HG02588 (cell line): ENCODE results near the gene RAB8B.

Source experiments
- ATAC-seq: cut with Tn5 transposase; IDR thresholded peaks from one replicate; pipeline ENCODE4 v1.9.1; 2021; ENCODE audit warnings: mild to moderate bottlenecking, moderate library complexity; ENCODE audit not compliant: unreplicated experiment

Gene RAB8B

DNA sequence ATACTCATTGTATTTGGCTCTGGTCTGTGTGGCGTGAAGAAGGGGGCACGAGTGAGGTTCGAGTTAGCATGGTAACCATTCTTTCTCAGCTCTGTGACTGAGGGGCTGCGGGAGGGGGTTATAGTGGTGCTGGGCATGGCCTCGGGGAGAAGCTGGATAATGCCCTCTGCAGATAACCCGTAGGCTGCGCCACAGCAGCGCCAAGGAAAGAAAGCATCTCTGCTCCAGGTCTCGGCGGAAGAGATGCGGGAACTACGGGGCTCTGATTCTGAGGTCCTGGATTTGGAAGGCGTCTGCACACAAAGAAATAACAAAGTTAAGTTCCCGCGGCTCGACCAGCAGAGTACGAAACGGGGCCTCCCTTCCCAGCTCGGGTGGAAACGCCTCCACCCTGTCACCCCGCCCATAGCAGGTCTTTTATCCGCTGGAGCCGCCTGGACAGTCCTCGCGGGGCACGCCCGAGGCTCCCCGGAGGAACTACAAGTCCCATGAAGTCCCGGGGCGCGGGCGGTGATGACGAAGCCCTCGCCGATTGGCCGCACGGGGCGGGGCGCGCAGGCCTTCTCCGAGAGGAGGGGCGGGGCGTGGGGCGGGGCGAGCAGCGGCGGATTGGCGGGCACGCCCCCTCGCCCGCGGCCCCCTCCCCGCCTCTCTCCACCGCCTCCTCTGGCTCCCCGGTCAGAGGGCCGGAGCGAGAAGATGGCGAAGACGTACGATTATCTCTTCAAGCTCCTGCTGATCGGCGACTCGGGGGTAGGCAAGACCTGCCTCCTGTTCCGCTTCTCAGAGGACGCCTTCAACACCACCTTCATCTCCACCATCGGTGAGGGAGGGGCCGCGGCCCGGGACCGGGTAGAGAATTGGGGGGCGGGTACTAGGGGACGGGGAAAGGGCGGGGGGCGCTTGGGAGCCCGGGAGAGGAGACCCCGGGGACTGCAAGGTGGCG lies at the start of gene RAB8B:
TSS of gene RAB8B (plus strand) at position 681 of the 946 bp plus-strand sequence. CDS start at position 700, 19 bp downstream.
- ATAC-seq, result peak; percentile 83

DNA sequence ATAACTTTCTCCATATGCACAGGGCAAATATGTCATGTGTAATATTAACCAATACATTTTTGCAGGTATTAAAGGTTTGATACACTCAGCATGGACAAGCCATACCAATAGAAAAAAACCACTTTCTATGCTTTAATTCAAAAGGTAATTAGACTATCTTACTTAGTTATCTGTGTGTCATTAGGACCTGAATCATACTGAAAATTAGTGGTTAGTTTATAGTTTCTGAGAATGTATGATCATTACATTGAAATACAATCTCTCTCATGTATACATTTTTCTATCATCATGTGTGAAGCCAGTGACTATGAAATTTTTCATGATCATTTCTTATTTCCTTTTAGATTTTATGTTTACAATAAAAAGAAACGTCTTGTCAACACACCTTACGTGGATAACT lies 48.5 kb upstream of the RAB8B start:
- ATAC-seq, result no peak

DNA sequence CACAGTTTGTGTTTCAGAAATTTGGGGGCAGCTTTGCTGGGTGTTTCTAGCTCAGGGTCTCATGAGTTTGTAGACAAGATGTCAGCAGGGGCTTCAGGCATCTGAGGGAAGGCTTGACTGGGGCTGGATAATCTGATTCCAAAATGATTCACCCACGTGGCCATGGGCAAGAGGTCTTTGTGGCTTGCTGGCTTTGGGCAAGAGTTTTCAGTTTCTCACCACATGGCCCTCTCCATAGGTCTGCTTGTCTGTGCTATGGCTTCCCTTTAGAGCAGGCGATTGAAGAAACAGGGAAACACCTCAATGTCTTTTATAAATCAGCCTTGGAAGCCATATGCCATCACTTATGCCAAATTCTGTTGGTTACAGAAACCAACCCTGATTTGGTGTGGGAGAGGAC lies 44.0 kb upstream of the RAB8B start:
- no peak for ATAC-seq

DNA sequence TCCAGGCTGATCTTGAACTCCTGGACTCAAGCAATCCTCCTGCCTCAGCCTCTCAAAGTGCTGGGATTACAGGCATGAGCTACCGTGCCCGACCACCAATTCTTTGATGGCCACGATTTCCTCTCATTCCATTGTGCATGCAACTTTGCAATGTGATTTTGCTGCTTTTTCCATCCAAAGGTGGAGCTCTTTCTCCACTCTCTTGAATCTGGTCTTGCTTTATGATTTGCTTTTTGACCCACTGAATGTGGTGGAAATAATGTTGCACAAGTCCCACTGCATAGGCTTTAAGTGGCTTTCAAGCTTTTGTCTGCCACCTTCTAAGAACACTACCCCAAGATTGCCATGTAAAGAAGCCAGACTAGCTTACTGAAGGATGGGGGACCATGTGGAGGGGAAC lies 42.7 kb upstream of the RAB8B start:
- ATAC-seq, result no peak

DNA sequence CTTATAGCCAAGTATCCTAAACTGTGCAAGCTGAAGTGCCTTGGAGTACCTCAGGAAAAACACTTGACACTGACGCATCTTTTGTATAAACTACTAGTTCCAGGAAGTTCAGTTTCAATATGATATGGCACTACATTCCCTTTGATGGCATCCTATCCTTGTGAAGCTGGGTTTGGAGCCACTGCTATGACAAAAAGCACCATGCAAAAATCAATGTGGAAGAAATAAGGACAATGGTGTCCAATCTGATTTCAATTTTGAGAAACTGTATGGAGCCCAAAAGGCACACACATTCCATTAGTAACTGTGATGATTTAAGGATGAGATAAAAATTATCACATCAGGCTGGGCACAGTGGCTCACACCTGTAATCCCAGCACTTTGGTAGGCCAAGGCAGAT lies 37.7 kb upstream of the RAB8B start:
- no peak for ATAC-seq

DNA sequence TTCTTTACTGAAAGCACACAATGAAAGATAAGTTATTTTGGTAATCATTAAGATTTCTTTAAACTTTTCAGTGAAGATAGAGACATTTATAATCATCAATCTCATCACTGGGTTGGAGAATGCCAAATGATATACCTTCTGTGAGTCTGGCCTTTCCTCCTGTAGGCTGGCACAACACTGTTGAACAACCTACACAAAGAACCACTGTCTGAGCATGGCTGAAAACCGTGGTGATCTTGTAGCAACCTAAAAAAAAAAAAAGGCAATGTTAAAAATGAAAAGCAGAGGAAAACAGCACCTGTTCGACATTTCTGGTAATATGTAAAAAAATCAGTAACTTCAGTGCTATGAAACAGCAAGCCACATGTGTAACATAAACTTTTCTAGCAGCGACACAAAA lies 33.9 kb upstream of the RAB8B start:
- no peak for ATAC-seq

DNA sequence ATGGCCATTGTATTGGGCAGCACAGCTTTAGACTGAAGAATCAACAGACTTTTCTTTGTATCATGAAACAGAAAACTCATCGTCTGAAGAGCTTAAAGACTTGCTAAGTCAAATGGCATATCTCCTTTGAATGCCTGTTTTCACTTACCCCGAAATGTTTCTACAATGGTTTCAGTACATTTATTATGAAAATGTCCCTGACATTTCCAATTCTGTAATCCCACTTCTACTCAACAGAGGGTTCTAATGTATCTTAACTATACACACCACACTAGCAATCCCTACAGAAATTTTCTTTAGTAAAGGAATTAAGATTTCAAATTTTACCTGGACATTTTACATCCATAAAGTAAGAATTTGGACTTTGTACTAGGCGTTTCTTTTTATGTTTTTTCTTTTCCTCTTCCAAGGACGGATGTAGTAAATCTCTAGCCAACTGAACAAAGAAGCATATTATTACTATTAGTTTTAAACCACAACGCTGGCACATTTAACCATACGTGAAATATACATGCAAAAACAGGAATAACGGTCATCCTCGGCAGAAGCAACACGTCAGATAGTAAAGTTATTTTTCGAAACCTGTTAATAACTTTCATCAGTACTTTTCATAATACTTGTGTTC lies 33.2 kb upstream of the RAB8B start:
- no peak for ATAC-seq

DNA sequence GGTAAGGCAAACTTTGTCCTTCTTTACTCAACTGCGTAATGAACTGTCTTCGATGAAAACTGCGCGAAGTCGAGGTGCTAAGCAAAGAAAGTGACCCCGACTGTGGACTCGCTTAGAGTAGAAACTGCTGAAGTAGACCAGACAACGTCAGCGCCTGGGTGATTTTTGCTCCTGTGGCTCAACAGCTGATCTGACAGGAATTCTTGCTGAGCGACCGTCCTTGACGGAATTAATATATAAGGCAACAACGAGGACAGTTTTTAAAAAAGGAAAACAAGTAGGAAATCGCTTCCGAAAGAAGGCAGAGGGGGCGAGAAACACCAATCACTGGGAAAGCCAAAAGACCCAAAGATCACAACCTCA lies 32.7 kb upstream of the RAB8B start:
- ATAC-seq, result peak; percentile 24

DNA sequence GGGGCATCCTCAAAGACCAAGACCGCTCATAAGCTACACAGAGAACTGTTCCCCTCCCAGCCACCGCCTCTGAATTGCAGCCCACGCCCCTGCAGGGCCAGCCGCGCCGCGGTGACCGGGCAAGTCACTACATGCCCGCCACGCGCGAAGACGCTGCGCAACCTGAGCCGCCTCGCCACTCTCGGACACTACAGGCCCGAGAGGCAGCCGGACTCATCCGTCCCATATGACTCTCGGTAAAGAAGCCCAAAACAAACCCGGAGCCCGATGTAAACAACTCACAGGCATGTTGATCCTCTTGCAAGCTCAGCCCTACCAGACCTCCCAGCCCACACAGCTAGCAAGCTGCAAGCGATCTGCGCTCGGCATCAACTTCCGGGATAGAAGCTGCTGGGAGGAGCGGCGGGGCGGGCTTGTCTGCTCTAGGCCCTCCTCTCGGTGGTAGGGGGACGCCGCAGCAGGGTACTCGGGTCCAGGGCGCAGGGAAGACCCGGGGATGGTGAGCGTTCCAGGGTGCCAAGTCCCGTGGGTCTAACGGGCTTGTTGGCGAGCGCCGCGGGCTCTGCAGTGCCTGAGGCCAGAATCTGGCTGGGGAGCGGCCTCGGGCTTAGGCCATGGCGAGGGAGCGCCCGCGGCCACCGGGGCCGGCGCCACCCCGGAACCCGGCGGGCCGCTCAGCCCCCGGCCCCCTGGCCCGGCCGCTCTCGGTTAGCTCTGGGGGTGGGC lies 32.1 kb upstream of the RAB8B start, which contains the start of gene RPS27L:
TSS of gene RPS27L (minus strand) at position 360 of the 726 bp plus-strand sequence. CDS start at position 288, 72 bp downstream.
- peak; percentile 88 for ATAC-seq

DNA sequence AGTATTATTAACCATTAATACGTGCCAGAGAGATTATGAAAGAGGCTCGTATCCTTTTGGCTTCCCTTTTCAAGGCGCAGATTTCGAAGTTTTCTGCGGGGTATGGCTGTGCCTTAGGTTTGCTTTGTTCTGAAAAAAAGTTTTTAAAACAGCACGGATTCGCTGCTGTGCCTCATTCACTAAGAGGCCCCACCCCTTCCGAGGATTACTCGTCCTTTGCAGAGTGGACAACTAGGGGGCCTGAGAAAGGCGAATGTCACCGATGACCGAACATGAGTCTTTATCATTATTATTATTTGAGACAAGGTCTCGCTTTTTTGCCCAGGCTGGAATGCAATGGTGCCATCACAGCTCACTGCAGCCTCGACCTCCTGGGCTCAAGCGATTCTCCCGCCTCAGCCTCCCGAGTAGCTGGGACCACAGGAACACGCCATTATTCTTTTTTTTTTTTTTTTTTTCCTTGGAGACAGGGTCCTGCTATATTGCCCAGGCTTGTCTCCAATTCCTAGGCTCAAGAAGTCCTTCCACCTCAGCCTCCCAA lies 31.4 kb upstream of the RAB8B start:
- no peak for ATAC-seq

DNA sequence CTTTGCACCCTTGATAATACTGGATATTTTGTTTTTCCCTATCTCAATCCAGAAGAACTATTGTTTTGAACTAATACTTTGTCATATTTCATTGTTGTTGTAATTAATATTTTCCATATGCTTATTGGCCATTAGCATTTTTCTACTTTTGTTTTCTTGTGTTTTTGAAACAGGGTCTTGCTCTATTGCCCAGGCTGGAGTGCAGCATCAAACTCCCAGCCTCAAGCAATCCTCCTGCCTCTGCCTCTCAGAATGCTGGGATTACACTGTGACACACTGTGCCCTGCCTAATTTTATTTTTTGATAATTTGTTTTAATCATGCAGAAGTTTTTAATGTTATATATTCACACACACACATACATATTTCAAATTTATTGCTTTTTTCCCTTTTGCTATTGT lies 28.8 kb upstream of the RAB8B start:
- no peak for ATAC-seq

DNA sequence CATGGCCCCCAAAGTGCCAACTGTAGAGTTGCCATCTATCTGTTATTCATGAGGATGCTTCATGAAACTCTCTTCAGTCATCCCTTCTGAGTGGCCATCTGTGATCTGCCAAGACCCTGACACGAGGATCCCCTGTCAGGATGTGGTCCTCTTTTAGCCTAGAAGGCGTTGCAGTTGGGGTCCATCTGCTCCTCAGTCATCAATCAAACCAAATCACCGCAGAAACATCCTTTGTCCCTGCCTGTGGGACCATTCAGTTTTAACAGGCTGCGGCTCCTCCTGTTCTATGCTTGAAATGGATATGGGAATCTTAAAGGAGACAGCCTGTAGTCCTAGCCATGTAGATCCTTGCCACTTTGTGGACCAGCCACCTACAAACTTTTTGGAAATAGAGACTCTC lies 26.2 kb upstream of the RAB8B start:
- no peak for ATAC-seq

DNA sequence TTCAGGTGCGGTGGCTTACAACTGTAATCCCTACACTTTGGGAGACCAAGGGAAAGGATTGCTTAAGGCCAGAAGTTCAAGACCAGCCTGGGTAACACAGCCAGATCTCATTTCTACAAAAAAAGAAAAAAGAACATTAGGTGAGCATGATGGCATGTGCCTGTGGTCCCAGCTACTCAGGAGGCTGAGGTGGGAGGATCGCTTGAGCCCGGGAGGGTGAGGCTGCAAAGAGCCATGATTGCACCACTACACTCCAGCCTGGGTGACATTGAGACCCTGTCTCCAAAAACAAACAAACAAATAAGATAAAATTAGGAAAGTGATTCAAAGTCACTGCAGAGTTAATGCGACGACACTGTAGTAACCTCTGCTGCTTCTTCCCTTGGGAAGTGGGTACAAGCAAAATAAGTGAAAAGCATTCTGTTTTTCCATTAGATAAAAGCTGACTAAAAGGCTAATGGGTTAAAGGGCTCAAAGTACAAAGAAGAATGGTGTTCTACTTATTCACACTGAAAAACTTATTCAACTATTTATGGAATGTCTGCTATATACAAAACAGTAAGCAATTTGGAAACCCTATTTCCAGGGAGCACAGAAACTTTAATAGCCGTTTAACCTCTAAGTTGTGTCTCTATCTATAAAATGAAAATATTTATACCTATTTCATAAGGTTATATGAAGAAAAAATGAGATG lies 24.1 kb upstream of the RAB8B start:
- ATAC-seq, result no peak

DNA sequence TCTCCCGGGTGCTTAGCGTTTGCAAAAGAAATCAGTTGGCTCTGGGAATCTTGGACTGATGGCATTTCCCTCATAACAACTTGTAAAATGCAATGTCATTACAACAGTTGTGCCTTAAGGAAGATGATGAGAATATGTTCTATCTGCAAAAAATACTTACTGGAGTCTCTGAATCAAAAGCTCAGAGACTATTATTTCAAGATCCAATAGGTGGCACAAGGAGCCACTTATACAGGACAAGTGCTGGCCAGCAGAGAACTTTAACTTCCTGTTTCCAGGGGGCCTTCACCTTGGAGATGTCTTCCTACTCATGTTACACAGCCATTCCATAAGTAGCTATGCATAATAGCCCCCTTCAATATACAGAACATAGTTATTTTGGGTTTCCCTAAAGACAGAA lies 23.2 kb upstream of the RAB8B start:
- no peak for ATAC-seq

DNA sequence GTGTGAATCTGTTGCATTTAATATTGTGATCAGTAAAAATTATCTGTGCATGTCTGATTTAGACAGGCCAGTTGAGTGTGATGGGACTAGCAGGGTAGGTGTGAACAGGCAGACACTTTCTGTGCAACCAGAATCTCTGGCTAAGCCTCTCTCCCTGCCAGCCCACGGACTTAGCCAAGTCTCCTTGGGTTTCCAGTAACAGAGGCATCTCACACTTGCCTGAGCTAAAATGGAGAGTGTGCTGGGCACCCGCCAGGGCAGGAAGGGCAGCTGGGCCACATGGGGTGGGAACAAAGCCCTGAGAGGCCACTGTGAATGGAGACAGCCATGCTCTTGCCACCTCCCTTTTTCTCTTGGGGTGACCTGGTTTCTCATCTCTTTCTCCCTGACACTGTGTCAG lies 19.6 kb upstream of the RAB8B start:
- ATAC-seq, result no peak

DNA sequence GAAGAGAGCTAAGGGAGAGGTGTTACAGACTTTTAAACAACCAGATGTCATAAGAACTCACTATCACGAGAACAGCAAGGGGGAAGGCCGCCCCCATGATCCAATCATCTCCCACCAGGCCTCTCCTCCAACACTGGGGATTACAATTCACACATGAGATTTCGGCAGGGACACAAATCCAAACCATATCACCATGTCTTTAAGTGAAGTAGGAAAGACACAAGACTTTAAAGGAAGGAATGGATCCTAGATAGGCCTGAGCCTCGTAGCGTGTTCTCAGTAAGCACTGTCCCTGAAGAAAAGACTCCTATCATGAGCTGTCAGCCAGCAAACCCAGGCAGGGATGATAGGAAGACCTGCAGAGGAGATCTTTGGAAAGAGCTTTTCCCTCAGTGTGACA lies 17.0 kb upstream of the RAB8B start:
- no peak for ATAC-seq

DNA sequence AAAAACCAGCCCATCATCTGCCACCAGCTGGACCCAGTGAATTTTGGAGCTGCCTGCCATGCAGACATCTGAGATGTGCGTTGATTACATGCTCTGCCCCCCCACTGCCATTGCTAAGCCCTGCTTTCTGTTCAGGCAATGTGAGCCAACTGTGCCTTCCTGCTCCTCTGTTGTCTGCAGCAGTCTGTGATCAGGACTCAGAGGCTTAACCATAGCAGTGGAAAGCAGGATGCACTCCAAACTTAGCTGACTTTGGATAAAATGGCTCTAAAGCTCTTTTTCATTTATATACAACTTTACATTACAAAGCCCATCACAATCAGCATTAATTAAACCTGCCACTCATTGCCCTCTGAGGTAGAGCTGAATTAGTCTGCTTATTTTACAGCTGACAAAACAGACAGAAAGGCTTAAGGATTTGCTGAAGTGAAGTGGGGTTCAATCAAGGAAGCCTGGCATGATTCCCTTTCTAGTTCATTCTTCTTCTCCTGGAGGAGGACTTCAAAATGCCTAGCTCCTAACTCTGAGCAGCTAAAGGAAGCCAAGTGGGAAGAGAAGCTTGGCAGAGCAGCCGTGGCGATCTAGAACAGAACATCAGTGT lies 16.5 kb upstream of the RAB8B start:
- no peak for ATAC-seq

DNA sequence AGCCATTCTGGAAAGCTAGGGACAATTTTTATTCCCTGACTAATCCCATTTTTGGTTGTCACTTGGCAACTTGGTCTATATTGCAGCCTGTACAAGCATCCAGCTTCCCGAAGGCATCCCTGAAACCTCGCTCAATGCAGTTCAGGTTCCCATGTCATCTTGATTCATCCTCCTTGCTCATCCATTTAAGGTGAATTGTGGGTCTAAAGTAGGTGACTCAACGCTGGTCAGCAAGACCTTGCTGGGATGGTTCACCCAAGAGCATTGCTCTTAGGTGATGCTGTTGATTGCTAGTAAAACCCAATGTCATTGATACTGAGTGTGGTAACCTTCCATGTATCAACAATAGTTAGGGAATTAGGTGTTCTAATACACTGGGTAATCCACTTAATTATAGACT lies 13.1 kb upstream of the RAB8B start:
- no peak for ATAC-seq

DNA sequence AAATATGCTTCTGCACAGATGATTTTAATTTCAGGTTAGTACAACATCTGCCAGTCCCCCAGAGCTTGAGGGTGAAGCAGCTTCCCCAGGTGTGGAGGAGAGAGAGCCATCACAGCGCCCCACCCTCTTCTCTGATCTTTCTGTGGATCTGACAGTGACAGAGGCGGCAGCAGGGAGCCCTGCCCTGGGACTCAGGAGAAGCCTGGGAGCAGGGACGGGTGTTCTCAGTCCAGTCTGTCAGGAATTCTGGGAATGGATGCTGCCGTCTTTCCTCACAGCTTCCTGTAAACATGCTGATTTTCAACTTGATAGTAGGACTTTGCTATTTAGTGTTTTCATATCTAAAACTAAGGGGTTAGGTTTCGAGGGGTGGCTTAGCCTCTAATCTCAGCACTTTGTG lies 11.4 kb upstream of the RAB8B start:
- no peak for ATAC-seq

DNA sequence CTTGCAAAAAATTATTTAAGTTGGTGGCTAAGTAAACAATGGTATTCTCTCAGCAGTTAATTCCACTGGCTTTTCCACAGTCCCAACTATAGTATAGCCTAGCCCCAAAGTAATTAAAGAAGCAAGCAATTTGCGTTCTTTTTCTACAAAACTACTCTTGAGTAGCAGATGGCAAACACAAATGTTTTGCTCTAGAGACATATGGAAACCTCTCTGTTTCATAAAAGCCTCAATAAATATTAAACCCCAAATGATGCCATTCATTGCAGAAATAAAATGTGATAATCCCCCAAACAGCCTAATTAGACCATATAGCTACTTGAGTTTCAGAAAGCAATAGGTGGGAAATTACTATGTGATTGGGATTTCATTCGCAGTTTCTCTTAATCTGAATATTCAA lies 8.7 kb upstream of the RAB8B start:
- no peak for ATAC-seq
